PC-9 (cell line): ENCODE measurements around the gene DNAJC28. TPM values are rescaled to one million over a fixed set of nuclear protein-coding genes. Genes with fewer than 3 reads are reported as not detected.

ENCODE experiments used
- Bru-seq: library from RNA; stranded (reverse); fragments of 400-500 nt; gene quantifications from one replicate; lab custom pipeline; 2021; lab: Mats Ljungman, UMichigan
- BruChase-seq, 2 experiments: library from RNA; stranded (reverse); fragments of 400-500 nt; gene quantifications; one replicate each; lab custom pipeline; 2021; lab: Mats Ljungman, UMichigan
- BruUV-seq: library from RNA; stranded (reverse); fragments of 400-500 nt; replicated peaks from 2 replicates; lab custom pipeline; 2021; lab: Mats Ljungman, UMichigan
- CTCF ChIA-PET: fragments of 300-600 bp; sonication (Branson Sonifier 250); formaldehyde crosslinking; loops from one replicate; lab custom pipeline; 2022; ENCODE audit warnings: antibody characterized with exemption; lab: Charles Lee
- POLR2A ChIA-PET: fragments of 300-600 bp; sonication (Branson Sonifier 250); formaldehyde crosslinking; loops from one replicate; lab custom pipeline; 2022; ENCODE audit warnings: antibody characterized with exemption; ENCODE audit not compliant: unreplicated experiment; lab: Charles Lee
- DNase-seq, 2 experiments: peaks; one replicate each; pipeline versions ENCODE4 v3.0.0 to v3.0.0-alpha.2; 2015 to 2022; ENCODE audit warnings: mixed read lengths in 1 of 2
- H2AFZ ChIP-seq: fragments of 200-600 bp; sonication (generic); 2 replicates; pipeline ENCODE4 v1.8.1; 2017; ENCODE audit warnings: antibody characterized with exemption
- H3F3A ChIP-seq: fragments of 200-600 bp; sonication (generic); 2 replicates; pipeline ENCODE4 v1.8.1; 2017; ENCODE audit warnings: antibody characterized with exemption, mild to moderate bottlenecking, low read depth; ENCODE audit not compliant: insufficient read depth
- H3K27ac ChIP-seq: fragments of 200-600 bp; sonication (generic); 2 replicates; pipeline ENCODE4 v1.6.1; 2016; ENCODE audit warnings: mixed run types
- H3K27me3 ChIP-seq: fragments of 200-600 bp; sonication (generic); 2 replicates; pipeline ENCODE4 v1.6.1; 2016; ENCODE audit warnings: low read depth, mixed run types; ENCODE audit not compliant: insufficient read depth
- H3K36me3 ChIP-seq: fragments of 200-600 bp; sonication (generic); 2 replicates; pipeline ENCODE4 v1.6.1; 2016; ENCODE audit warnings: low read depth, mixed run types
- H3K4me1 ChIP-seq: fragments of 200-600 bp; sonication (generic); replicated peaks from 2 replicates; pipeline ENCODE4 v1.6.1; 2016; ENCODE audit warnings: mixed run types; ENCODE audit not compliant: insufficient read depth
- H3K4me2 ChIP-seq: fragments of 200-600 bp; sonication (generic); 2 replicates; pipeline ENCODE4 v1.6.1; 2017; ENCODE audit warnings: mixed run types
- H3K4me3 ChIP-seq: fragments of 200-600 bp; sonication (generic); 2 replicates; pipeline ENCODE4 v1.6.1; 2016; ENCODE audit warnings: mixed run types
- H3K79me2 ChIP-seq: fragments of 200-600 bp; sonication (generic); 2 replicates; pipeline ENCODE4 v1.6.1; 2017; ENCODE audit warnings: low read depth, mixed run types
- H3K9me2 ChIP-seq: fragments of 200-600 bp; sonication (generic); 2 replicates; pipeline ENCODE4 v1.8.1; 2017; ENCODE audit warnings: mild to moderate bottlenecking; ENCODE audit not compliant: insufficient read depth
- H3K9me3 ChIP-seq: fragments of 200-600 bp; sonication (generic); 2 replicates; pipeline ENCODE4 v1.8.1; 2016; ENCODE audit warnings: low read depth; ENCODE audit not compliant: insufficient read depth
- H4K20me1 ChIP-seq: fragments of 200-600 bp; sonication (generic); 2 replicates; pipeline ENCODE4 v1.8.1; 2017; ENCODE audit not compliant: insufficient read depth
- CTCF ChIP-seq: fragments of 200-600 bp; sonication (generic); conservative IDR thresholded peaks from 2 replicates; pipeline ENCODE4 v1.6.1; 2017; ENCODE audit warnings: mixed run types, antibody characterized with exemption, mild to moderate bottlenecking, moderate library complexity
- EZH2 ChIP-seq: fragments of 200-600 bp; sonication (generic); IDR thresholded peaks from 2 replicates; pipeline ENCODE4 v1.8.0; 2017; ENCODE audit warnings: antibody characterized with exemption, low read depth
- intact Hi-C: fragments of 100-400 bp; cut with micrococcal nuclease; formaldehyde crosslinking; loops from one replicate; pipeline ENCODE4 v1.10.0; 2022; ENCODE audit not compliant: unreplicated experiment
- long read RNA-seq: library from polyadenylated mRNA; stranded (forward); transcript quantifications from one replicate; pipeline ENCODE4 v2.0.0, GENCODE V29; 2022
- total RNA-seq: library from RNA; stranded (reverse); gene quantifications from 2 replicates; pipeline ENCODE4 v1.2.3, GENCODE V29; 2021

Gene DNAJC28
- total RNA-seq (1.1 and 1.3 TPM in 2 replicates), Bru-seq, nascent RNA (percentile 29 among the genes with signal in this experiment), BruChase-seq, experiment 1, labeled RNA remaining after a 2-hour chase (percentile 39 among the genes with signal in this experiment), BruChase-seq, experiment 2, labeled RNA remaining after a 6-hour chase (percentile 26 among the genes with signal in this experiment)
- long read RNA-seq, partial matches to known transcripts, result 0 of 1 reads
- long read RNA-seq, other reads (novel, unspliced or antisense), result 0 of 1 reads

- no peaks in the 10 kb centered on the region for H4K20me1 ChIP-seq
- no peaks in the 10 kb centered on the region for H3K9me2 ChIP-seq
- H2AFZ ChIP-seq, result peak within 1 kb of the TSS; percentile 83
- POLR2A ChIA-PET, result interaction anchor here (0.5 to 1.6 kb wide), 3 partner anchors 8 to 17 kb away, joined by 3 to 22 read pairs (median 5); partner anchors contain the start of gene TMEM50B
- TF ChIP-seq EZH2 (no peak), CTCF (no peak)
- peak within 1 kb of the TSS; percentile 80 for H3K4me2 ChIP-seq
- CTCF ChIA-PET, result interaction anchor here (0.6 to 0.9 kb wide), 2 partner anchors 12 to 292 kb away, joined by 3 to 6 read pairs; partner anchors contain the start of gene TMEM50B
- DNase-seq, result peak; percentile 70 to 90
- no TSS peak for BruUV-seq
- no peaks in the 10 kb centered on the region for H3K9me3 ChIP-seq
- no peaks in the 10 kb centered on the region for H3K4me1 ChIP-seq
- no peak within 1 kb of the TSS for H3K27ac ChIP-seq
- intact Hi-C loops, result loop anchor here (5.0 kb wide), 1 partner anchor 51 kb away; the partner anchor contains the start of genes GART and SON
- peak within 1 kb of the TSS; percentile 63 for H3K4me3 ChIP-seq
- no peaks in the 10 kb centered on the region for H3K27me3 ChIP-seq
- no peaks in the 10 kb centered on the region for H3K36me3 ChIP-seq
- no peaks in the 10 kb centered on the region; the same call in 1 of the 2 replicates for H3F3A ChIP-seq
- H3K79me2 ChIP-seq, result no peaks in the 10 kb centered on the region
These were observed at the start of gene DNAJC28 for GRCh38 chr21:33491373-33492102. Gene DNAJC28, minus strand, starts transcription at chr21:33491716. Its CDS starts 2,323 bp downstream, at chr21:33489393.

- Histone ChIP-seq H3K9me2 (no peaks in the 10 kb centered on the region), H3K4me1 (peaks cover 31% of the 10 kb centered on the region), H3K4me2 (peak overlapping the region; percentile 82), H3K9me3 (no peaks in the 10 kb centered on the region), H4K20me1 (peaks cover 38% of the 10 kb centered on the region), H2AFZ (peak overlapping the region; percentile 79), H3K27ac (peak overlapping the region; percentile 98), H3K36me3 (peaks cover 20% of the 10 kb centered on the region; the same call in 1 of the 2 replicates), H3K4me3 (peak overlapping the region; percentile 92), H3K79me2 (peaks cover 79% of the 10 kb centered on the region), H3K27me3 (no peaks in the 10 kb centered on the region), H3F3A (peaks cover 23% of the 10 kb centered on the region)
- CTCF ChIA-PET, result no interaction called here
- DNase-seq, result peak in 1 of 2 experiments; percentile 4
- no TSS peak for BruUV-seq
- intact Hi-C loops, result loop anchor here (5.0 kb wide), 1 partner anchor 49 kb away; the partner anchor contains the start of gene DNAJC28
- TF ChIP-seq EZH2, result no peak
- TF ChIP-seq CTCF, result no peak
- POLR2A ChIA-PET, result interaction anchor here (0.5 to 0.7 kb wide), 2 partner anchors 10 to 61 kb away, joined by 8 read pairs; partner anchors contain the start of gene TMEM50B
These were observed 49.7 kb upstream of the DNAJC28 start for GRCh38 chr21:33541105-33541711.

- no TSS peak for BruUV-seq
- CTCF ChIA-PET, result no interaction called here
- Histone ChIP-seq H3K4me1 (peaks cover 28% of the 10 kb centered on the region), H3K9me2 (no peaks in the 10 kb centered on the region), H4K20me1 (peaks cover 35% of the 10 kb centered on the region), H2AFZ (no peak overlapping the region), H3K9me3 (no peaks in the 10 kb centered on the region), H3K36me3 (peaks cover 24% of the 10 kb centered on the region; the same call in 1 of the 2 replicates), H3K79me2 (peaks cover 77% of the 10 kb centered on the region), H3F3A (peaks cover 23% of the 10 kb centered on the region), H3K27ac (peak overlapping the region; percentile 98), H3K27me3 (no peaks in the 10 kb centered on the region), H3K4me3 (peak overlapping the region; percentile 92), H3K4me2 (peak overlapping the region; percentile 82)
- DNase-seq, result no peak
- TF ChIP-seq CTCF, result no peak
- no peak for TF ChIP-seq EZH2
- POLR2A ChIA-PET, result interaction anchor here (0.5 to 0.7 kb wide), 2 partner anchors 10 to 61 kb away, joined by 8 read pairs; partner anchors contain the start of gene TMEM50B
- intact Hi-C loops, result loop anchor here (5.0 kb wide), 1 partner anchor 48 kb away; the partner anchor contains the start of gene DNAJC28
These were observed 49.2 kb upstream of the DNAJC28 start for GRCh38 chr21:33540711-33541104.
